ENCODE data around the gene MOBP.

DNA sequence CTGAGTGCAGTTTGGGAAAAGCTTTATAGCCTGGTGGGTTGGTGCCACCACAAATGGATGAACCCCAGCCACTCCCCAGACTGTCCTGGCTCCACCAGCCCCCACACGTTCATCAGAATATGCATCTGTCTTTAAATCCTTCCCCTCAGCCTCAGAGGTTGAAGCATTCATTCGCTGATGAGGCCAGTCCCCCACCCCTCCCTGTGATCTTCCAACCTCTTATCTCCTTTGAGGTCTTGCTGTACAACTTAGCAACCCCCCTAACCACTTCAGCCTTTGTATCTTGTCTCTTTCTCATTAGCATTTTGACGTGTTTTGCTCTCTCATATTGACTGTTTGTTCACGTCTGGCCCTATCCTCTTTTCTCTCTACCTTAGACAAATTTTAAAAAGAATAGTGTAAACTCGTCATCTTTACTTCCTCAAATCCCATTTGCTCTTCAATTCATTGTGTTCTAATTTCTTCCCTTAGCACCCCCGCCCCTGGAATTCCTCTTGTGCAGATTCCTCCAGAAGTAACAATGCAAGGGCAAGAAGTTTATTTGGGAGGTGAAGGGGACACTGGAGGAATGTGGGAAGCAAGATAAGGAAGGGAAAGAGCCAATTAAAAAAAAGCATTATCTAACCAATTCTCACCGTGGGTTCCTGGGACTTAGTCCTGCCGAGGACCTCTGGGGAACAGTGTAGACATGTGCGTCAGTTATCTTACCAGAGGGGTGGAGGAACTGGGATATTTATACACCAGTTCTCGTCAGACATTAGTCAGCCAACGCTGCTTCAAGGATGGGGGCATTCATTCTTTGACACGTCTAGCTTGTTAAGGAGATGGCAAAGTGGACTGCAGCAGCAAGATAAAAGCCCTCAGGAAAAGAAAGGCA, 38.6 kb downstream of the MOBP start:
- TF ChIP-seq, protein P1, sequence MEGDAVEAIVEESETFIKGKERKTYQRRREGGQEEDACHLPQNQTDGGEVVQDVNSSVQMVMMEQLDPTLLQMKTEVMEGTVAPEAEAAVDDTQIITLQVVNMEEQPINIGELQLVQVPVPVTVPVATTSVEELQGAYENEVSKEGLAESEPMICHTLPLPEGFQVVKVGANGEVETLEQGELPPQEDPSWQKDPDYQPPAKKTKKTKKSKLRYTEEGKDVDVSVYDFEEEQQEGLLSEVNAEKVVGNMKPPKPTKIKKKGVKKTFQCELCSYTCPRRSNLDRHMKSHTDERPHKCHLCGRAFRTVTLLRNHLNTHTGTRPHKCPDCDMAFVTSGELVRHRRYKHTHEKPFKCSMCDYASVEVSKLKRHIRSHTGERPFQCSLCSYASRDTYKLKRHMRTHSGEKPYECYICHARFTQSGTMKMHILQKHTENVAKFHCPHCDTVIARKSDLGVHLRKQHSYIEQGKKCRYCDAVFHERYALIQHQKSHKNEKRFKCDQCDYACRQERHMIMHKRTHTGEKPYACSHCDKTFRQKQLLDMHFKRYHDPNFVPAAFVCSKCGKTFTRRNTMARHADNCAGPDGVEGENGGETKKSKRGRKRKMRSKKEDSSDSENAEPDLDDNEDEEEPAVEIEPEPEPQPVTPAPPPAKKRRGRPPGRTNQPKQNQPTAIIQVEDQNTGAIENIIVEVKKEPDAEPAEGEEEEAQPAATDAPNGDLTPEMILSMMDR (IDR thresholded peaks at IDR 0.05), result no peak
- TF ChIP-seq ZFX (IDR thresholded peaks at IDR 0.05; ENCODE audit: borderline replicate concordance), result no peak

All from 22Rv1 (cell line).